Suprapubic skin (tissue), 4 donors: ENCODE data around the gene COL8A2. TPM values are rescaled to one million over a fixed set of nuclear protein-coding genes. Genes with fewer than 3 reads are reported as not detected.

Experiments
- DNase-seq, 2 donors: peaks; one replicate each; pipeline ENCODE4 v3.0.0-alpha.2; 2019; ENCODE audit warnings: low spot score in 2 of 2
- H3K27ac ChIP-seq: fragments of 200-600 bp; sonication (generic); one replicate; pipeline ENCODE4 v1.5.1; 2019
- H3K27me3 ChIP-seq: fragments of 200-600 bp; sonication (generic); one replicate; pipeline ENCODE4 v1.5.1; 2019
- H3K36me3 ChIP-seq: fragments of 200-600 bp; sonication (generic); one replicate; pipeline ENCODE4 v1.5.1; 2019
- H3K4me1 ChIP-seq: fragments of 200-600 bp; sonication (generic); one replicate; pipeline ENCODE4 v1.5.1; 2019
- H3K4me3 ChIP-seq: fragments of 200-600 bp; sonication (generic); one replicate; pipeline ENCODE4 v1.5.1; 2019; ENCODE audit warnings: mild to moderate bottlenecking
- H3K9me3 ChIP-seq: fragments of 200-600 bp; sonication (generic); one replicate; pipeline ENCODE4 v1.5.1; 2019
- EP300 ChIP-seq: sonication (generic); formaldehyde crosslinking; IDR thresholded peaks from one replicate; pipeline ENCODE4 v1.6.1; 2017; ENCODE audit warnings: antibody characterized with exemption
- POLR2A ChIP-seq, 2 donors: fragments of 450-650 bp; IDR thresholded peaks; one replicate each; pipeline ENCODE4 v1.6.1; 2017; ENCODE audit warnings: antibody characterized with exemption in 2 of 2, mild to moderate bottlenecking in 2 of 2, moderate library complexity in 2 of 2
- POLR2AphosphoS5 ChIP-seq, 3 donors: sonication (generic); formaldehyde crosslinking; IDR thresholded peaks; one replicate each; pipeline ENCODE4 v1.6.1; 2017; ENCODE audit warnings: antibody characterized with exemption in 3 of 3
- WGBS: methylation state at CpG from one replicate; pipeline ENCODE4 v1.1.5; 2018; 5-methylcytosine and 5-hydroxymethylcytosine counted together
- total RNA-seq, 4 donors: library from RNA; depleted of rRNA; stranded (reverse); fragments of >200 nt; gene quantifications; one replicate each; pipeline ENCODE4 v1.1.0, GENCODE V29; 2016
- TF ChIP-seq, protein P1 (sequence below), 2 donors: fragments of 200-600 bp in 1 of 2; fragments of 450-650 bp in 1 of 2; sonication (generic) in 1 of 2; IDR thresholded peaks; one replicate each; pipeline ENCODE4 v1.5.1; 2016 to 2019; ENCODE audit warnings: antibody characterized with exemption in 2 of 2, mild to moderate bottlenecking in 1 of 2, moderate library complexity in 1 of 2

COL8A2 gene
- total RNA-seq, 4 donors from 2014 or later = 4.9 to 5.6 (median 5.2) TPM

DNA sequence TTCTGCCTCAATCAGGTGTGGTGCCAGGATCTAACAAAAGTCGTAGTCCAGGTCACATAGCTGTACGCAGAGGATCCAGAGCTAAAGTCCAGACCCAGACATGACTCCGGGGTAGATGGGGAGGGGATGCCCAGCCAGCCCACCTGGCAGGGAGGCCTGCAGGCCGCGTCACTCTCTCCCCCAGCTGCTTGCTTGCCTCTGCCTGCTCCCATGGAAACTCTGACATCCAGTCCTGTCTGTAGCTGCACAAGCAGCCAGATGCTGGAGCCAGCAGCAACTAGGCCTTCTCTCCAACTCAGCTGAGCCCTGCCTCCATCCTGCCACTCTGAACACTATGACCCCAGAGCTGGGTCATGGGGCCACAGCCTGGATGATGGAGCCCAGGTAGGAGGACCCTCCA lies 8.1 kb downstream of the COL8A2 start:
- 79% methylated on average over 5 of the region's 5 CpGs for whole genome bisulfite sequencing

DNA sequence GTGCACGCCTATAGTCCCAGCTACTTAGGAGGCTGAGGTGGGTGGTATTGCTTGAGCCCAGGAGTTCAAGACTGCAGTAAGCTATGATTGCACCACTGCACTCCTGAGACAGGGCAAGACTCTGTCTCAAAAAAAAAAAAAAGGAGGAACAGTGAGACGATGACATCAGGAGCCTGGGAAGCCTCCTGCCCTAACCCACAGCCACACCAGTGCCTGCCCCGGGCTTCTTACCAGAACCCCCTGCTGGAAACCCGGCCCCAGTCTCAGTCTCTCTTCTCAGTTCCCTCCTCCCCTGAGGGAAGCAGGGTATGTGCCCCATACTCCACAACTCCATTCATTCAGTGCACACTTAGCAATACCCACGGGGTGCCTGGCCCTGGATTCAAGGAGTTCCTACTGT lies 9.1 kb downstream of the COL8A2 start:
- DNase-seq = no peak
- WGBS = 69% methylated on average over 5 of the region's 5 CpGs

More for the DNA sequence above, 8.1 kb downstream of the COL8A2 start:
- no peak overlapping the region for H3K4me3 ChIP-seq
- no peaks in the 10 kb centered on the region for H3K9me3 ChIP-seq
- no peaks in the 10 kb centered on the region for H3K27me3 ChIP-seq
- H3K36me3 ChIP-seq = no peaks in the 10 kb centered on the region
- no peak overlapping the region for H3K27ac ChIP-seq
- no peak for TF ChIP-seq POLR2AphosphoS5 (IDR thresholded peaks at IDR 0.05)
- no peak for TF ChIP-seq EP300
- TF ChIP-seq, protein P1, sequence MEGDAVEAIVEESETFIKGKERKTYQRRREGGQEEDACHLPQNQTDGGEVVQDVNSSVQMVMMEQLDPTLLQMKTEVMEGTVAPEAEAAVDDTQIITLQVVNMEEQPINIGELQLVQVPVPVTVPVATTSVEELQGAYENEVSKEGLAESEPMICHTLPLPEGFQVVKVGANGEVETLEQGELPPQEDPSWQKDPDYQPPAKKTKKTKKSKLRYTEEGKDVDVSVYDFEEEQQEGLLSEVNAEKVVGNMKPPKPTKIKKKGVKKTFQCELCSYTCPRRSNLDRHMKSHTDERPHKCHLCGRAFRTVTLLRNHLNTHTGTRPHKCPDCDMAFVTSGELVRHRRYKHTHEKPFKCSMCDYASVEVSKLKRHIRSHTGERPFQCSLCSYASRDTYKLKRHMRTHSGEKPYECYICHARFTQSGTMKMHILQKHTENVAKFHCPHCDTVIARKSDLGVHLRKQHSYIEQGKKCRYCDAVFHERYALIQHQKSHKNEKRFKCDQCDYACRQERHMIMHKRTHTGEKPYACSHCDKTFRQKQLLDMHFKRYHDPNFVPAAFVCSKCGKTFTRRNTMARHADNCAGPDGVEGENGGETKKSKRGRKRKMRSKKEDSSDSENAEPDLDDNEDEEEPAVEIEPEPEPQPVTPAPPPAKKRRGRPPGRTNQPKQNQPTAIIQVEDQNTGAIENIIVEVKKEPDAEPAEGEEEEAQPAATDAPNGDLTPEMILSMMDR (IDR thresholded peaks at IDR 0.05) = no peak
- TF ChIP-seq POLR2A (IDR thresholded peaks at IDR 0.05) = no peak
- DNase-seq = no peak
- peaks cover 19% of the 10 kb centered on the region for H3K4me1 ChIP-seq

DNA sequence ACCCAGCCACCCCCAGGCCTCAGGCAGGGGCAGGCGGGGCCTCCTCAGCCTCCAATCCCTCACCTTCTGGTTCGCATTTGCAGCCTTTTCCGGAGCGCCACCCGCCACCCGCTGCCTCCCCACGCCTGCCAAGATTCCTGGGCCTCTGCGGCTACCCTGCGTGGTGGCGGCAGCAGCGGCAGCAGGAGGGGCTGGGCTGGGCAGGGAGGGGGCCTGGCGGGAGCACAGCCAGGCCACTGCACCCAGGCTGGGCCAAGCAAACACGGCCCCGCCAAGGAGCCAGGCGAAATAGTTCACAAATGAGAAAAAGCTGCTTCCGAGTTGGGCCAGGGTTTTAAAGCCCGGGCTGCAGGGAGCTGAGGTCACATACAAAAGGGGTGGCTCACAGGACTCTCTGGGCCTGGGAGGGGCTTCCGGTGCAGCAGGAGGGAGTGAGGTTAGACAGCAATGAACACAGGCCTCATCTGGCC lies 9.8 kb downstream of the COL8A2 start:
- H3K36me3 ChIP-seq = no peaks in the 10 kb centered on the region
- WGBS = 63% methylated on average over 10 of the region's 18 CpGs
- H3K4me1 ChIP-seq = peaks cover 19% of the 10 kb centered on the region
- no peak for TF ChIP-seq EP300
- TF ChIP-seq POLR2AphosphoS5 (IDR thresholded peaks at IDR 0.05) = no peak
- TF ChIP-seq, protein P1 (IDR thresholded peaks at IDR 0.05) = no peak
- no peak for TF ChIP-seq POLR2A (IDR thresholded peaks at IDR 0.05)
- H3K4me3 ChIP-seq = no peak overlapping the region
- no peaks in the 10 kb centered on the region for H3K9me3 ChIP-seq
- no peak for DNase-seq
- peak overlapping the region; percentile 52 for H3K27ac ChIP-seq
- H3K27me3 ChIP-seq = no peaks in the 10 kb centered on the region

More for the DNA sequence above, 9.1 kb downstream of the COL8A2 start:
- TF ChIP-seq, protein P1 (IDR thresholded peaks at IDR 0.05) = no peak
- no peak for TF ChIP-seq POLR2A (IDR thresholded peaks at IDR 0.05)
- TF ChIP-seq EP300 = no peak
- TF ChIP-seq POLR2AphosphoS5 (IDR thresholded peaks at IDR 0.05) = no peak
- no peaks in the 10 kb centered on the region for H3K27me3 ChIP-seq
- no peak overlapping the region for H3K4me3 ChIP-seq
- H3K36me3 ChIP-seq = no peaks in the 10 kb centered on the region
- H3K27ac ChIP-seq = no peak overlapping the region
- H3K9me3 ChIP-seq = no peaks in the 10 kb centered on the region
- H3K4me1 ChIP-seq = peaks cover 19% of the 10 kb centered on the region

DNA sequence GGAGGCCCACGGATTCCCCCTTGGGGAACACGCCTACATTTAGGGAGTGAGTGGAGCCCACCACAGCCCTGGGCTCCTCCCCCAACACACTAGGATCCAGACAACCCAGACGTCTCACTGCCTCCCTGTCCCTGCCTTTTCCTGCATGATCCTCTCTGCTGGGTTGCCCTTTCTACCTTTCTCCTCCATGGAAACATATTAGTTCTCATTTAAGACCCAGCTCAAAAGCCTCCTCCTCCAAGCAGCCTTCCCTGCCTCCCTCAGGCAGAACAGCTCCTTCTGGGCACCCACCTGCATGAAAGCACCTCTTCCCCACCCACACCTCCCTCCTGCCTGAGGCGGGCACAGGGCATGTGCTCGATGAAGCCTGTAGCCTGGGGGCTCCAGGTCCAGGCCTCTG lies 10.7 kb downstream of the COL8A2 start:
- Histone ChIP-seq H3K9me3 (no peaks in the 10 kb centered on the region), H3K4me3 (no peak overlapping the region), H3K4me1 (peaks cover 19% of the 10 kb centered on the region), H3K36me3 (no peaks in the 10 kb centered on the region), H3K27me3 (no peaks in the 10 kb centered on the region), H3K27ac (no peak overlapping the region)
- no peak for TF ChIP-seq EP300
- no peak for TF ChIP-seq POLR2AphosphoS5 (IDR thresholded peaks at IDR 0.05)
- TF ChIP-seq, protein P1 (IDR thresholded peaks at IDR 0.05) = no peak
- no peak for TF ChIP-seq POLR2A (IDR thresholded peaks at IDR 0.05)
- no peak for DNase-seq
- 69% methylated on average over 5 of the region's 5 CpGs for WGBS

DNA sequence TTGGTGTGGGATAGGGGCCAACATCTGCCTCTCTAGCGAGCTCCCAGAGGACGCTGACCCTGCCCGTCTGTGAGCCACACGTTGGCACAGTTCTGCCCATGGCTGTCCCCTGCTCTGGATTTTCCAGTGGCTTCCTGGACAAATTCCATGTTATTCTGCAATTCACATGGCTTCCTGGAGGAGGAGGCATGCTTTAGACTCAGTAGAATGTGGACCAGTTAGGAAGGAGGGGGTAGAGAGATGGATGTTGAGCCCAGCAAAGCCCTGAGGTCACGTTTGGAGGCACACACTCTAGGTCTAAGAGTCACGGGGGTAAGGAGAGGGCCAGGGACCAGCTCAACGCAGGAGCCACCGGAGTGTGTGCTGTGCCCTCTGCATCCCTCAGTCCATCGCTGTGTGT lies 12.2 kb downstream of the COL8A2 start:
- no peak for DNase-seq
- TF ChIP-seq POLR2A (IDR thresholded peaks at IDR 0.05) (no peak), POLR2AphosphoS5 (IDR thresholded peaks at IDR 0.05) (no peak), EP300 (no peak)
- TF ChIP-seq, protein P1 (IDR thresholded peaks at IDR 0.05) = no peak
- WGBS = 93% methylated on average over 8 of the region's 9 CpGs
- no peaks in the 10 kb centered on the region for H3K27me3 ChIP-seq
- H3K36me3 ChIP-seq = no peaks in the 10 kb centered on the region
- no peak overlapping the region for H3K27ac ChIP-seq
- peaks cover 27% of the 10 kb centered on the region for H3K4me1 ChIP-seq
- H3K9me3 ChIP-seq = no peaks in the 10 kb centered on the region
- H3K4me3 ChIP-seq = no peak overlapping the region
